HepG2 (cell line): ENCODE results near the gene KCNA3. TPM values are rescaled to one million over a fixed set of nuclear protein-coding genes. Genes with fewer than 3 reads are reported as not detected.

Experiments used
- ATAC-seq: fragments of 200-7000 bp; cut with Tn5 transposase; 3 replicates; pipeline ENCODE4 v1.9.1; 2020; ENCODE audit warnings: mild to moderate bottlenecking, moderate library complexity
- BruUV-seq: library from RNA; stranded (reverse); fragments of 400-500 nt; replicated peaks from 2 replicates; lab custom pipeline; 2021; lab: Mats Ljungman, UMichigan
- CTCF ChIA-PET: fragments of 300-600 bp; formaldehyde crosslinking; extraction: SDS; loops from one replicate; lab custom pipeline; 2021; ENCODE audit warnings: low total read pairs, inconsistent platforms, low intra/inter-chr PET ratio; lab: Yijun Ruan, JAX
- POLR2A ChIA-PET: fragments of 350-600 bp; sonication (Branson Sonifier 250); formaldehyde crosslinking; loops from one replicate; lab custom pipeline; 2020; ENCODE audit warnings: antibody characterized with exemption, inconsistent platforms; lab: Yijun Ruan, JAX
- DNase-seq: peaks from one replicate; pipeline ENCODE4 v3.0.0-alpha.2; 2015; ENCODE audit warnings: low spot score
- FAIRE-seq: peaks from 3 replicates; lab custom pipeline; 2011; peaks lifted over from hg19 to GRCh38; lab: Jason Lieb, UNC
- H2AFZ ChIP-seq: one replicate; pipeline ENCODE4 v1.6.1; 2011; ENCODE audit warnings: low read length, inconsistent platforms
- H3K27ac ChIP-seq: fragments of 300-600 bp; 3 replicates; pipeline ENCODE4 v1.8.0; 2011; ENCODE audit warnings: mixed run types, mild to moderate bottlenecking, mixed read lengths, low read length, inconsistent platforms; ENCODE audit not compliant: insufficient read depth; ENCODE audit errors: extremely low read length
- H3K27me3 ChIP-seq, 2 experiments: fragments of 200-600 bp in 1 of 2; 2 replicates in 1 of 2; 3 replicates in 1 of 2; pipeline versions ENCODE4 v1.6.0 to v1.8.0; 2011; ENCODE audit warnings: low read length in 2 of 2, mild to moderate bottlenecking in 2 of 2, moderate library complexity in 2 of 2, inconsistent platforms in 1 of 2; ENCODE audit not compliant: insufficient read depth in 2 of 2, control insufficient read depth in 1 of 2
- H3K36me3 ChIP-seq, 2 experiments: fragments of 200-600 bp in 1 of 2; replicated peaks in 1 of 2; 2 replicates in 1 of 2; 3 replicates in 1 of 2; pipeline versions ENCODE4 v1.5.1 to v1.8.0; 2011; ENCODE audit warnings: low read length in 2 of 2, inconsistent platforms in 1 of 2; ENCODE audit not compliant: insufficient read depth in 2 of 2, control insufficient read depth in 1 of 2
- H3K4me1 ChIP-seq: 2 replicates; pipeline ENCODE4 v1.5.1; 2012; ENCODE audit warnings: low read length, inconsistent platforms; ENCODE audit not compliant: insufficient read depth
- H3K4me2 ChIP-seq: 2 replicates; pipeline ENCODE4 v1.6.0; 2011; ENCODE audit warnings: low read depth, low read length, inconsistent platforms
- H3K4me3 ChIP-seq, 3 experiments: fragments of 200-600 bp in 1 of 3; sonication (generic), shearing (Covaris generic) in 1 of 3; replicated peaks in 1 of 3; 2 replicates each; pipeline ENCODE4 v1.5.1; 2011 to 2016; ENCODE audit warnings: low read length in 3 of 3, inconsistent platforms in 2 of 3, low read depth in 2 of 3, mild to moderate bottlenecking in 2 of 3, control low read depth in 1 of 3, mixed read lengths in 1 of 3; ENCODE audit not compliant: insufficient read depth in 1 of 3
- H3K79me2 ChIP-seq: one replicate; pipeline ENCODE4 v1.6.1; 2011; ENCODE audit warnings: low read length, inconsistent platforms; ENCODE audit not compliant: insufficient read depth
- H3K9ac ChIP-seq: 2 replicates; pipeline ENCODE4 v1.6.0; 2011; ENCODE audit warnings: mild to moderate bottlenecking, low read depth, low read length, inconsistent platforms; ENCODE audit not compliant: insufficient read depth
- H3K9me3 ChIP-seq: 2 replicates; pipeline ENCODE4 v1.5.1; 2012; ENCODE audit warnings: mild to moderate bottlenecking, low read length
- H4K20me1 ChIP-seq: 2 replicates; pipeline ENCODE4 v1.6.0; 2011; ENCODE audit warnings: inconsistent platforms, mild to moderate bottlenecking, low read length, moderate library complexity; ENCODE audit not compliant: insufficient read depth
- DZIP1 ChIP-seq: sonication (generic); formaldehyde crosslinking; IDR thresholded peaks from 2 replicates; pipeline ENCODE4 v1.5.0; 2020; ENCODE audit warnings: mild to moderate bottlenecking, missing genetic modification reagents
- GATAD2A ChIP-seq: IDR thresholded peaks from 2 replicates; pipeline ENCODE4 v1.6.1; 2016
- MTF1 ChIP-seq: sonication (generic); formaldehyde crosslinking; IDR thresholded peaks from 2 replicates; pipeline ENCODE4 v1.5.0; 2020; ENCODE audit warnings: missing genetic modification reagents
- RARA ChIP-seq: IDR thresholded peaks from 2 replicates; pipeline ENCODE4 v1.6.1; 2016; ENCODE audit warnings: missing genetic modification reagents, missing compliant biosample characterization
- REST ChIP-seq, 2 experiments: IDR thresholded peaks; 2 replicates each; pipeline ENCODE4 v1.6.1; 2011 to 2012; ENCODE audit warnings: low read length in 2 of 2, borderline replicate concordance in 1 of 2, low read depth in 1 of 2, mild to moderate bottlenecking in 1 of 2, moderate library complexity in 1 of 2
- SIN3B ChIP-seq: fragments of 150-350 bp; IDR thresholded peaks from 2 replicates; pipeline ENCODE4 v1.6.1; 2014; ENCODE audit warnings: low read length
- THAP9 ChIP-seq: sonication (generic); formaldehyde crosslinking; IDR thresholded peaks from 2 replicates; pipeline ENCODE4; 2020; ENCODE audit warnings: missing genetic modification reagents, mild to moderate bottlenecking, borderline replicate concordance
- TMF1 ChIP-seq: sonication (generic); formaldehyde crosslinking; IDR thresholded peaks from 2 replicates; pipeline ENCODE4 v1.8.1; 2022; ENCODE audit warnings: low read depth, missing genetic modification reagents
- ZNF512 ChIP-seq: sonication (generic); formaldehyde crosslinking; IDR thresholded peaks from 2 replicates; pipeline ENCODE4 v1.4.0; 2020; ENCODE audit warnings: mild to moderate bottlenecking, missing genetic modification reagents
- ZSCAN21 ChIP-seq: sonication (generic); formaldehyde crosslinking; IDR thresholded peaks from 2 replicates; pipeline ENCODE4 v1.8.0; 2022; ENCODE audit warnings: mild to moderate bottlenecking, missing genetic modification reagents, moderate library complexity, borderline replicate concordance
- WGBS: methylation state at CpG from one replicate; pipeline ENCODE4 v1.1.6; 2017; ENCODE audit warnings: low lambda C conversion rate; 5-methylcytosine and 5-hydroxymethylcytosine counted together
- in situ Hi-C: cut with HindIII; loops from 2 replicates; pipeline ENCODE4 v1.10.0; 2017; ENCODE audit warnings: low pct_unique_long_range_greater_than_20kb; ENCODE audit not compliant: extremely low pct_ligation_motif_present
- intact Hi-C: fragments of 100-400 bp; cut with micrococcal nuclease; formaldehyde crosslinking; loops from one replicate; pipeline ENCODE4 v1.10.0; 2022; ENCODE audit not compliant: unreplicated experiment
- polyA plus RNA-seq, 8 experiments: library from polyadenylated mRNA; depleted of rRNA in 3 of 8; stranded (reverse) in 7 of 8; unstranded in 1 of 8; fragments of >200 nt; fragmentation: Illumina TruSeq in 4 of 8; extraction: Trizol in 4 of 8; gene quantifications; 2 replicates each; pipeline versions ENCODE4 v1.2.1 to v1.2.3, GENCODE V29; 2011 to 2016; ENCODE audit warnings: low read depth in 4 of 8, missing spikeins in 1 of 8, mixed read lengths in 1 of 8; ENCODE audit not compliant: insufficient read depth in 1 of 8
- total RNA-seq, 5 experiments: library from RNA; depleted of rRNA; stranded (reverse); fragments of >200 nt; fragmentation: Illumina TruSeq; extraction: Trizol; gene quantifications; 2 replicates each; pipeline ENCODE4 v1.2.3, GENCODE V29; 2016; ENCODE audit warnings: low read depth in 1 of 5

KCNA3 gene
- total and polyA plus RNA-seq, 2 of the 13 experiments (the other 11 are each of a cell fraction or from before 2014, with no cell fraction given), result not detected

- TF ChIP-seq DZIP1, result no peak
- TF ChIP-seq TMF1 (CRISPR knock-in tag), result no peak
- TF ChIP-seq ZSCAN21 (CRISPR knock-in tag), result no peak
- no peak for TF ChIP-seq GATAD2A (CRISPR knock-in tag)
Observed at GRCh38 chr1:110667776-110668175, 7.0 kb downstream of the KCNA3 start (continued).

GRCh38 chr1:110663241-110663640 lies 11.5 kb downstream of the KCNA3 start:
- no peak overlapping the region for H3K9ac ChIP-seq
- WGBS, result 19% methylated on average over 2 of the region's 2 CpGs
- H3K4me1 ChIP-seq, result no peaks in the 10 kb centered on the region
- no peaks in the 10 kb centered on the region for H3K36me3 ChIP-seq
- ChIA-PET CTCF (no interaction called here), POLR2A (no interaction called here)
- intact Hi-C loops (no loop called here), in situ Hi-C loops (no loop called here)
- H3K4me2 ChIP-seq, result no peak overlapping the region
- no peaks in the 10 kb centered on the region for H3K27me3 ChIP-seq
- DNase-seq, result no peak
- no peaks in the 10 kb centered on the region for H4K20me1 ChIP-seq
- FAIRE-seq, result no peak
- BruUV-seq, result no TSS peak
- H3K9me3 ChIP-seq, result no peaks in the 10 kb centered on the region
- H2AFZ ChIP-seq, result no peak overlapping the region
- no peak for ATAC-seq
- no peaks in the 10 kb centered on the region for H3K79me2 ChIP-seq
- H3K4me3 ChIP-seq, result no peak overlapping the region
- no peak overlapping the region for H3K27ac ChIP-seq
- TF ChIP-seq THAP9 (CRISPR knock-in tag) (no peak), ZNF512 (CRISPR knock-in tag) (no peak), RARA (CRISPR knock-in tag) (no peak), MTF1 (CRISPR knock-in tag) (no peak), SIN3B (no peak), REST (IDR thresholded peaks at IDR 0.05; ENCODE audit: borderline replicate concordance in 1 of 2, low read depth in 1 of 2, low read length in 2 of 2) (no peak)
